Endothelial cell of umbilical vein (primary cell): ENCODE results near the gene INSC. TPM values are rescaled to one million over a fixed set of nuclear protein-coding genes. Genes with fewer than 3 reads are reported as not detected.

Experiments
- BruUV-seq: library from RNA; stranded (reverse); fragments of 400-500 nt; replicated peaks from 2 replicates; lab custom pipeline; 2021; lab: Mats Ljungman, UMichigan
- CTCF ChIA-PET: fragments of 300-600, 350-600 bp; sonication (Branson Sonifier 250); formaldehyde crosslinking; loops from one replicate; lab custom pipeline; 2021; ENCODE audit warnings: antibody characterized with exemption, inconsistent platforms; lab: Charles Lee
- POLR2A ChIA-PET: fragments of 300-600, 350-600 bp; sonication (Branson Sonifier 250); formaldehyde crosslinking; loops from one replicate; lab custom pipeline; 2021; ENCODE audit warnings: antibody characterized with exemption, inconsistent platforms; lab: Charles Lee
- DNase-seq: peaks from one replicate; pipeline ENCODE4 v3.0.0-alpha.2; 2011; ENCODE audit warnings: low read depth, low spot score
- FAIRE-seq: peaks from 2 replicates; lab custom pipeline; 2011; peaks lifted over from hg19 to GRCh38; lab: Jason Lieb, UNC
- H2AFZ ChIP-seq: 2 replicates; pipeline ENCODE4 v1.6.0; 2012; ENCODE audit warnings: low read depth, low read length, control low read depth, inconsistent platforms
- H3K27ac ChIP-seq: 2 replicates; pipeline ENCODE4 v1.5.1; 2011; ENCODE audit warnings: low read depth, mild to moderate bottlenecking, control low read depth, low read length, moderate library complexity; ENCODE audit not compliant: insufficient read depth
- H3K27me3 ChIP-seq, 2 experiments: 2 replicates each; pipeline versions ENCODE4 v1.6.0 to v1.6.1; 2011; ENCODE audit warnings: low read length in 2 of 2, mixed read lengths in 1 of 2; ENCODE audit not compliant: control insufficient read depth in 2 of 2, insufficient read depth in 2 of 2
- H3K36me3 ChIP-seq, 2 experiments: 2 replicates in 1 of 2; 3 replicates in 1 of 2; pipeline ENCODE4 v1.5.1; 2011; ENCODE audit warnings: low read length in 2 of 2, mild to moderate bottlenecking in 1 of 2, moderate library complexity in 1 of 2; ENCODE audit not compliant: control insufficient read depth in 2 of 2, insufficient read depth in 2 of 2; ENCODE audit errors: extremely low read depth in 1 of 2
- H3K4me1 ChIP-seq: 3 replicates; pipeline ENCODE4 v1.5.1; 2011; ENCODE audit warnings: mild to moderate bottlenecking, low read length; ENCODE audit not compliant: control insufficient read depth, insufficient read depth; ENCODE audit errors: extremely low read depth
- H3K4me2 ChIP-seq: 2 replicates; pipeline ENCODE4 v1.6.1; 2011; ENCODE audit warnings: low read length, control low read depth, mixed read lengths; ENCODE audit not compliant: insufficient read depth
- H3K4me3 ChIP-seq, 3 experiments: fragments of 200-600 bp in 1 of 3; sonication (generic), shearing (Covaris generic) in 1 of 3; replicated peaks in 1 of 3; 2 replicates each; pipeline ENCODE4 v1.5.1; 2011 to 2016; ENCODE audit warnings: control low read depth in 3 of 3, low read length in 3 of 3, mild to moderate bottlenecking in 2 of 3, inconsistent platforms in 1 of 3, low read depth in 1 of 3, moderate library complexity in 1 of 3; ENCODE audit not compliant: insufficient read depth in 1 of 3
- H3K79me2 ChIP-seq: 2 replicates; pipeline ENCODE4 v1.6.0; 2012; ENCODE audit warnings: low read length, inconsistent platforms; ENCODE audit not compliant: control insufficient read depth, insufficient read depth
- H3K9ac ChIP-seq: replicated peaks from 2 replicates; pipeline ENCODE3; 2011; ENCODE audit warnings: low read length, control low read depth; ENCODE audit not compliant: insufficient read depth; ENCODE audit errors: extremely low read depth
- H3K9me1 ChIP-seq: replicated peaks from 3 replicates; pipeline ENCODE4 v1.6.0; 2011; ENCODE audit warnings: mild to moderate bottlenecking, low read length; ENCODE audit not compliant: control insufficient read depth, insufficient read depth; ENCODE audit errors: extremely low read depth
- H3K9me3 ChIP-seq: replicated peaks from 2 replicates; pipeline ENCODE4 v1.5.1; 2012; ENCODE audit warnings: low read length, inconsistent platforms; ENCODE audit not compliant: control insufficient read depth, insufficient read depth
- H4K20me1 ChIP-seq: replicated peaks from 2 replicates; pipeline ENCODE3; 2011; ENCODE audit warnings: mild to moderate bottlenecking, low read length; ENCODE audit not compliant: control insufficient read depth, insufficient read depth; ENCODE audit errors: extremely low read depth
- CTCF ChIP-seq, 2 donors: IDR thresholded peaks; 1 replicate in 1 of 2; 2 replicates in 1 of 2; pipeline ENCODE4 v1.5.1; 2011; ENCODE audit warnings: low read length in 2 of 2, mild to moderate bottlenecking in 2 of 2, moderate library complexity in 2 of 2, control low read depth in 1 of 2, inconsistent platforms in 1 of 2, low read depth in 1 of 2; ENCODE audit not compliant: insufficient read depth in 1 of 2; ENCODE audit errors: extremely low read depth in 1 of 2
- EZH2 ChIP-seq: IDR thresholded peaks from 2 replicates; pipeline ENCODE4 v1.6.1; 2012; ENCODE audit warnings: borderline replicate concordance, low read depth, mild to moderate bottlenecking, moderate library complexity, low read length, inconsistent platforms; ENCODE audit not compliant: severe bottlenecking
- GATA2 ChIP-seq: IDR thresholded peaks from 2 replicates; pipeline ENCODE4 v1.7.0; 2011; ENCODE audit warnings: low read depth, mild to moderate bottlenecking, moderate library complexity, mixed read lengths, low read length; ENCODE audit not compliant: insufficient read length, insufficient read depth
- JUN ChIP-seq: IDR thresholded peaks from 2 replicates; pipeline ENCODE4 v1.6.1; 2011; ENCODE audit warnings: borderline replicate concordance, low read depth; ENCODE audit not compliant: insufficient read length, insufficient read depth
- MYC ChIP-seq: IDR thresholded peaks from one replicate; pipeline ENCODE4 v1.6.1; 2011; ENCODE audit warnings: mild to moderate bottlenecking, low read depth, low read length
- POLR2A ChIP-seq: IDR thresholded peaks from 2 replicates; pipeline ENCODE4 v1.6.1; 2012; ENCODE audit warnings: low read depth, mild to moderate bottlenecking, control low read depth, low read length
- POLR2AphosphoS5 ChIP-seq: IDR thresholded peaks from 2 replicates; pipeline ENCODE4 v1.6.1; 2012; ENCODE audit warnings: low read depth, mild to moderate bottlenecking, control low read depth, low read length, moderate library complexity; ENCODE audit not compliant: insufficient read depth
- dilution Hi-C: fragments of 300-500 bp; cut with MboI; formaldehyde crosslinking; loops from one replicate; pipeline ENCODE4 v1.15.0; 2019; ENCODE audit warnings: low sequenced_read_pairs; ENCODE audit not compliant: extremely low pct_ligation_motif_present
- intact Hi-C: fragments of 100-400 bp; cut with micrococcal nuclease; formaldehyde crosslinking; loops from one replicate; pipeline ENCODE4 v1.10.0; 2022
- polyA plus RNA-seq, 4 experiments: library from polyadenylated mRNA; depleted of rRNA in 3 of 4; stranded (reverse) in 3 of 4; unstranded in 1 of 4; fragments of >200 nt; gene quantifications; 2 replicates each; pipeline versions ENCODE4 v1.2.1 to v1.2.3, GENCODE V29; 2011 to 2012; ENCODE audit warnings: missing spikeins in 1 of 4
- total RNA-seq: library from RNA; stranded (reverse); gene quantifications from 2 replicates; pipeline ENCODE4 v1.2.3, GENCODE V29; 2021
- TF ChIP-seq, protein P1 (sequence below): IDR thresholded peaks from 2 replicates; pipeline ENCODE4 v1.6.1; 2011; ENCODE audit not compliant: insufficient read depth, insufficient read length

The INSC gene
- total and polyA plus RNA-seq, 2 donors (not counting 3 experiments of a cell fraction or from before 2014, with no cell fraction given) = not detected

- Histone ChIP-seq H3K9me3 (no peaks in the 10 kb centered on the region), H4K20me1 (no peaks in the 10 kb centered on the region), H3K79me2 (no peaks in the 10 kb centered on the region), H3K27me3 (no peaks in the 10 kb centered on the region), H3K4me2 (no peak overlapping the region), H3K9me1 (no peaks in the 10 kb centered on the region), H3K4me1 (no peaks in the 10 kb centered on the region), H3K27ac (no peak overlapping the region), H3K36me3 (no peaks in the 10 kb centered on the region), H2AFZ (no peak overlapping the region), H3K9ac (no peak overlapping the region), H3K4me3 (no peak overlapping the region)
- FAIRE-seq = no peak
- no peak for DNase-seq
- dilution Hi-C loops (no loop called here), intact Hi-C loops (no loop called here)
- ChIA-PET POLR2A (no interaction called here), CTCF (interaction anchor here (1.2 to 1.9 kb wide), 5 partner anchors 9 to 19 kb away, joined by 3 to 16 read pairs (median 7); partner anchors contain the start of gene CALCB)
- BruUV-seq = no TSS peak
- TF ChIP-seq JUN = no peak
- TF ChIP-seq MYC = no peak
- TF ChIP-seq POLR2AphosphoS5 = no peak
- no peak for TF ChIP-seq EZH2
- TF ChIP-seq POLR2A = no peak
- no peak for TF ChIP-seq GATA2
- TF ChIP-seq, protein P1, sequence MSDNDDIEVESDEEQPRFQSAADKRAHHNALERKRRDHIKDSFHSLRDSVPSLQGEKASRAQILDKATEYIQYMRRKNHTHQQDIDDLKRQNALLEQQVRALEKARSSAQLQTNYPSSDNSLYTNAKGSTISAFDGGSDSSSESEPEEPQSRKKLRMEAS = no peak
- no peak for TF ChIP-seq CTCF (IDR thresholded peaks at IDR 0.05; ENCODE audit: extremely low read depth in 1 of 2, insufficient read depth in 1 of 2, low read depth in 1 of 2, low read length in 2 of 2)
These were observed 23.5 kb upstream of the INSC start for GRCh38 chr11:15091175-15091574.
